PC-9 (cell line): ENCODE measurements around the gene RAB43. TPM values are rescaled to one million over a fixed set of nuclear protein-coding genes. Genes with fewer than 3 reads are reported as not detected.

ENCODE experiments used
- BruUV-seq: library from RNA; stranded (reverse); fragments of 400-500 nt; replicated peaks from 2 replicates; lab custom pipeline; 2021; lab: Mats Ljungman, UMichigan
- CTCF ChIA-PET: fragments of 300-600 bp; sonication (Branson Sonifier 250); formaldehyde crosslinking; loops from one replicate; lab custom pipeline; 2022; ENCODE audit warnings: antibody characterized with exemption; lab: Charles Lee
- POLR2A ChIA-PET: fragments of 300-600 bp; sonication (Branson Sonifier 250); formaldehyde crosslinking; loops from one replicate; lab custom pipeline; 2022; ENCODE audit warnings: antibody characterized with exemption; ENCODE audit not compliant: unreplicated experiment; lab: Charles Lee
- DNase-seq, 2 experiments: peaks; one replicate each; pipeline versions ENCODE4 v3.0.0 to v3.0.0-alpha.2; 2015 to 2022; ENCODE audit warnings: mixed read lengths in 1 of 2
- H2AFZ ChIP-seq: fragments of 200-600 bp; sonication (generic); 2 replicates; pipeline ENCODE4 v1.8.1; 2017; ENCODE audit warnings: antibody characterized with exemption
- H3F3A ChIP-seq: fragments of 200-600 bp; sonication (generic); 2 replicates; pipeline ENCODE4 v1.8.1; 2017; ENCODE audit warnings: antibody characterized with exemption, mild to moderate bottlenecking, low read depth; ENCODE audit not compliant: insufficient read depth
- H3K27ac ChIP-seq: fragments of 200-600 bp; sonication (generic); 2 replicates; pipeline ENCODE4 v1.6.1; 2016; ENCODE audit warnings: mixed run types
- H3K27me3 ChIP-seq: fragments of 200-600 bp; sonication (generic); 2 replicates; pipeline ENCODE4 v1.6.1; 2016; ENCODE audit warnings: low read depth, mixed run types; ENCODE audit not compliant: insufficient read depth
- H3K36me3 ChIP-seq: fragments of 200-600 bp; sonication (generic); 2 replicates; pipeline ENCODE4 v1.6.1; 2016; ENCODE audit warnings: low read depth, mixed run types
- H3K4me1 ChIP-seq: fragments of 200-600 bp; sonication (generic); replicated peaks from 2 replicates; pipeline ENCODE4 v1.6.1; 2016; ENCODE audit warnings: mixed run types; ENCODE audit not compliant: insufficient read depth
- H3K4me2 ChIP-seq: fragments of 200-600 bp; sonication (generic); 2 replicates; pipeline ENCODE4 v1.6.1; 2017; ENCODE audit warnings: mixed run types
- H3K4me3 ChIP-seq: fragments of 200-600 bp; sonication (generic); 2 replicates; pipeline ENCODE4 v1.6.1; 2016; ENCODE audit warnings: mixed run types
- H3K79me2 ChIP-seq: fragments of 200-600 bp; sonication (generic); 2 replicates; pipeline ENCODE4 v1.6.1; 2017; ENCODE audit warnings: low read depth, mixed run types
- H3K9me2 ChIP-seq: fragments of 200-600 bp; sonication (generic); 2 replicates; pipeline ENCODE4 v1.8.1; 2017; ENCODE audit warnings: mild to moderate bottlenecking; ENCODE audit not compliant: insufficient read depth
- H3K9me3 ChIP-seq: fragments of 200-600 bp; sonication (generic); 2 replicates; pipeline ENCODE4 v1.8.1; 2016; ENCODE audit warnings: low read depth; ENCODE audit not compliant: insufficient read depth
- H4K20me1 ChIP-seq: fragments of 200-600 bp; sonication (generic); 2 replicates; pipeline ENCODE4 v1.8.1; 2017; ENCODE audit not compliant: insufficient read depth
- intact Hi-C: fragments of 100-400 bp; cut with micrococcal nuclease; formaldehyde crosslinking; loops from one replicate; pipeline ENCODE4 v1.10.0; 2022; ENCODE audit not compliant: unreplicated experiment
- total RNA-seq: library from RNA; stranded (reverse); gene quantifications from 2 replicates; pipeline ENCODE4 v1.2.3, GENCODE V29; 2021
- TF ChIP-seq, protein P1 (sequence below): fragments of 200-600 bp; sonication (generic); conservative IDR thresholded peaks from 2 replicates; pipeline ENCODE4 v1.6.1; 2017; ENCODE audit warnings: mixed run types, antibody characterized with exemption, mild to moderate bottlenecking, moderate library complexity

The RAB43 gene
- total RNA-seq, 1 experiment from 2014 or later = 39.5 TPM

GRCh38 chr3:129038121-129038855 is 83.3 kb downstream of the RAB43 start:
- Histone ChIP-seq H3K4me2 (no peak overlapping the region), H3K4me3 (no peak overlapping the region), H3K9me3 (no peaks in the 10 kb centered on the region), H3K9me2 (no peaks in the 10 kb centered on the region), H3K4me1 (no peaks in the 10 kb centered on the region), H3F3A (no peaks in the 10 kb centered on the region), H3K27me3 (peaks cover 17% of the 10 kb centered on the region; the same call in 1 of the 2 replicates), H3K36me3 (no peaks in the 10 kb centered on the region), H2AFZ (no peak overlapping the region), H3K27ac (no peak overlapping the region), H4K20me1 (no peaks in the 10 kb centered on the region), H3K79me2 (no peaks in the 10 kb centered on the region)
- intact Hi-C loops = no loop called here
- no peak for DNase-seq
- TF ChIP-seq, protein P1, sequence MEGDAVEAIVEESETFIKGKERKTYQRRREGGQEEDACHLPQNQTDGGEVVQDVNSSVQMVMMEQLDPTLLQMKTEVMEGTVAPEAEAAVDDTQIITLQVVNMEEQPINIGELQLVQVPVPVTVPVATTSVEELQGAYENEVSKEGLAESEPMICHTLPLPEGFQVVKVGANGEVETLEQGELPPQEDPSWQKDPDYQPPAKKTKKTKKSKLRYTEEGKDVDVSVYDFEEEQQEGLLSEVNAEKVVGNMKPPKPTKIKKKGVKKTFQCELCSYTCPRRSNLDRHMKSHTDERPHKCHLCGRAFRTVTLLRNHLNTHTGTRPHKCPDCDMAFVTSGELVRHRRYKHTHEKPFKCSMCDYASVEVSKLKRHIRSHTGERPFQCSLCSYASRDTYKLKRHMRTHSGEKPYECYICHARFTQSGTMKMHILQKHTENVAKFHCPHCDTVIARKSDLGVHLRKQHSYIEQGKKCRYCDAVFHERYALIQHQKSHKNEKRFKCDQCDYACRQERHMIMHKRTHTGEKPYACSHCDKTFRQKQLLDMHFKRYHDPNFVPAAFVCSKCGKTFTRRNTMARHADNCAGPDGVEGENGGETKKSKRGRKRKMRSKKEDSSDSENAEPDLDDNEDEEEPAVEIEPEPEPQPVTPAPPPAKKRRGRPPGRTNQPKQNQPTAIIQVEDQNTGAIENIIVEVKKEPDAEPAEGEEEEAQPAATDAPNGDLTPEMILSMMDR = no peak
- no TSS peak for BruUV-seq
- ChIA-PET CTCF (interaction anchor here (0.9 kb wide), 1 partner anchor 12 kb away, joined by 3 read pairs; no protein-coding TSS in a partner anchor), POLR2A (interaction anchor here (0.5 kb wide), 1 partner anchor 15 kb away, joined by 6 read pairs; no protein-coding TSS in a partner anchor)

Other genes starting within 250 kb of the RAB43 start
- gene ACAD9, start 242.2 kb downstream of the RAB43 start, total RNA-seq = 76.5 and 81.4 TPM in 2 replicates
- gene CFAP92, start 127.7 kb downstream of the RAB43 start, total RNA-seq = 4.3 and 4.8 TPM in 2 replicates
- 0.24 and 0.43 TPM in 2 replicates for gene EFCC1, start 120.5 kb downstream of the RAB43 start, total RNA-seq
- not detected in 2 replicates for gene GP9, start 61.0 kb downstream of the RAB43 start, total RNA-seq
- gene ISY1, start 39.3 kb upstream of the RAB43 start, total RNA-seq = 62.3 and 63.1 TPM in 2 replicates
- gene CNBP, start 62.1 kb upstream of the RAB43 start, total RNA-seq = 261 and 265 TPM in 2 replicates
- 195 and 212 TPM in 2 replicates for gene COPG1, start 127.8 kb upstream of the RAB43 start, total RNA-seq
- gene HMCES, start 157.1 kb upstream of the RAB43 start, total RNA-seq = 60.9 and 62.7 TPM in 2 replicates